G401 (cell line): ENCODE data around the gene LCN9. TPM values are rescaled to one million over a fixed set of nuclear protein-coding genes. Genes with fewer than 3 reads are reported as not detected.
"Not testable (repeated sequence)": the region's sequence is repeated elsewhere in the genome, so short reads cannot be mapped to it uniquely, and the experiment has no call there.

ENCODE experiments used
- DNase-seq: peaks from one replicate; pipeline ENCODE4 v3.0.0-alpha.2; 2015; ENCODE audit warnings: low spot score
- in situ Hi-C: cut with HindIII; loops from 2 replicates; pipeline ENCODE4 v1.10.0; 2016; ENCODE audit warnings: low sequenced_read_pairs, mixed read lengths
- total RNA-seq: library from RNA; depleted of rRNA; stranded (reverse); fragments of >200 nt; shearing (Covaris generic); gene quantifications from 2 replicates; pipeline ENCODE4 v1.2.3, GENCODE V29; 2014

The LCN9 gene
- total RNA-seq, 1 experiment from 2014 or later = not detected

- DNase-seq, in situ Hi-C loops: not testable (repeated sequence)
These were observed 5.9 kb downstream of the LCN9 start for GRCh38 chr9:135669018-135669417.

- DNase-seq = no peak
- in situ Hi-C loops = no loop called here
These were observed 6.6 kb downstream of the LCN9 start for GRCh38 chr9:135669616-135670285.

GRCh38 chr9:135670721-135671590, 7.8 kb downstream of the LCN9 start:
- in situ Hi-C loops = no loop called here
- no peak for DNase-seq

GRCh38 chr9:135671591-135672041, 8.5 kb downstream of the LCN9 start:
- no peak for DNase-seq
- in situ Hi-C loops = no loop called here

- DNase-seq, in situ Hi-C loops: not testable (repeated sequence)
These were observed 9.7 kb downstream of the LCN9 start for GRCh38 chr9:135672786-135673185.

GRCh38 chr9:135673941-135674340, 10.8 kb downstream of the LCN9 start:
- in situ Hi-C loops = no loop called here
- no peak for DNase-seq

GRCh38 chr9:135674977-135675376, 11.9 kb downstream of the LCN9 start:
- in situ Hi-C loops = no loop called here
- no peak for DNase-seq

GRCh38 chr9:135676891-135677290, 13.8 kb downstream of the LCN9 start:
- DNase-seq = no peak
- in situ Hi-C loops = no loop called here

- DNase-seq = no peak
- in situ Hi-C loops = no loop called here
These were observed 14.6 kb downstream of the LCN9 start for GRCh38 chr9:135677641-135678168.

GRCh38 chr9:135678236-135679017, 15.3 kb downstream of the LCN9 start:
- DNase-seq = no peak
- in situ Hi-C loops = no loop called here

- in situ Hi-C loops = no loop called here
These were observed 16.9 kb downstream of the LCN9 start for GRCh38 chr9:135680056-135680455.

GRCh38 chr9:135681161-135681560, 18.1 kb downstream of the LCN9 start:
- in situ Hi-C loops = no loop called here
- no peak for DNase-seq

More at GRCh38 chr9:135680056-135680455, 16.9 kb downstream of the LCN9 start:
- no peak for DNase-seq

- DNase-seq = no peak
- in situ Hi-C loops = no loop called here
These were observed 20.4 kb downstream of the LCN9 start for GRCh38 chr9:135683401-135684034.

GRCh38 chr9:135684691-135685090, 21.6 kb downstream of the LCN9 start:
- in situ Hi-C loops = no loop called here
- DNase-seq = no peak

GRCh38 chr9:135687216-135687615, 24.1 kb downstream of the LCN9 start:
- no peak for DNase-seq
- in situ Hi-C loops = no loop called here

GRCh38 chr9:135689011-135689410, 25.9 kb downstream of the LCN9 start:
- in situ Hi-C loops = no loop called here
- no peak for DNase-seq

GRCh38 chr9:135690836-135691570, 27.9 kb downstream of the LCN9 start:
- no peak for DNase-seq
- in situ Hi-C loops = no loop called here

- in situ Hi-C loops = no loop called here
- no peak for DNase-seq
These were observed 29.3 kb downstream of the LCN9 start for GRCh38 chr9:135692410-135692809.
